MM.1S (cell line): ENCODE data around the gene FYCO1.

ENCODE experiments used
- EZH2 ChIP-seq: fragments of 300-600 bp; sonication (generic); optimal IDR thresholded peaks from 2 replicates; pipeline ENCODE3; 2017; ENCODE audit warnings: low read depth, mild to moderate bottlenecking, antibody characterized with exemption, low read length, mixed read lengths
- EZH2phosphoT487 ChIP-seq: fragments of 300-600 bp; sonication (generic); IDR thresholded peaks from 2 replicates; pipeline ENCODE4 v1.6.1; 2018; ENCODE audit warnings: antibody characterized with exemption, low read length
- TF ChIP-seq, protein P1 (sequence below): fragments of 300-600 bp; sonication (generic); IDR thresholded peaks from 2 replicates; pipeline ENCODE4 v1.5.1; 2016; ENCODE audit warnings: antibody characterized with exemption, low read length, mixed read lengths

DNA sequence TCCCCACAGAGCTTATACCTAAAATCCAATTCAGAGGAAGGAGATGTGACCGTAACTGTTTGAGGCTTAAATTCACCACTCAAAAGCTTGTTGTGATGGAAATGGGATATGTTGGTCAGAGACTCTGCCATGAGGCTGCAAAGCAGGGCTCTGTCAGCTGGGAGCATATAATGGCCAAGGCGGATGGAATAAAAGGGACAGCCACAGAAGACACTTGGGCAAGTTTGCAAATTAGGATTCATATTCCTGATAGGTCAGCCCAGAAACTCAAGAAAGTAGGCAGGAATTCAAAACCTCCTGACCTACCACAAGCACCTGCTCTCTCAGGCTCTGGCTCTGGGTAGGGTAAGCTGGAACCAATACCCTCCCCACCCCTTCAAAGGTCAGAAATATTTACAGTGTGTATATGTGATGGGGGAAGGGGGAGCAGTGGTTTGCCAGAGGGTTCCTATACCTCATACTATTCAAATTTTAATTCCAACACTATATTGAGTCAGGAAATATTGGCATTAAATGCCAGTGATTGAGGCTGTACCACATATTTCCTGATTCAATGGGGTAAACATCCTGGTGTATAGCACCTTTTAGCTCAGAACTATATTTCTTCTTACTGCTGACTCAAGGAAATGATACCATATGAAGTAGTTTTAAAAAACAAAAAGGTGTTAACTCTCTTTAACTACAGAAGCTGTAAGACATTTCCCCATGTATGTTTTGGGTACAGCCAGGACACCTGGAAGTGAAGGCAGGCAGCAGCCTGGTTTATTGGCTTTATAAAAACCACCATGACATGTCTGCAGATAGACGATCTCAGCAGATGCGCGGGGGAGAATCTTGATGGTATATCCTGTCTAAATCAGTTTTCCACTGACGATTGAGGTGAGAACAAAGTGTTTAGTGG lies 19.2 kb downstream of the FYCO1 start:
- TF ChIP-seq, protein P1, sequence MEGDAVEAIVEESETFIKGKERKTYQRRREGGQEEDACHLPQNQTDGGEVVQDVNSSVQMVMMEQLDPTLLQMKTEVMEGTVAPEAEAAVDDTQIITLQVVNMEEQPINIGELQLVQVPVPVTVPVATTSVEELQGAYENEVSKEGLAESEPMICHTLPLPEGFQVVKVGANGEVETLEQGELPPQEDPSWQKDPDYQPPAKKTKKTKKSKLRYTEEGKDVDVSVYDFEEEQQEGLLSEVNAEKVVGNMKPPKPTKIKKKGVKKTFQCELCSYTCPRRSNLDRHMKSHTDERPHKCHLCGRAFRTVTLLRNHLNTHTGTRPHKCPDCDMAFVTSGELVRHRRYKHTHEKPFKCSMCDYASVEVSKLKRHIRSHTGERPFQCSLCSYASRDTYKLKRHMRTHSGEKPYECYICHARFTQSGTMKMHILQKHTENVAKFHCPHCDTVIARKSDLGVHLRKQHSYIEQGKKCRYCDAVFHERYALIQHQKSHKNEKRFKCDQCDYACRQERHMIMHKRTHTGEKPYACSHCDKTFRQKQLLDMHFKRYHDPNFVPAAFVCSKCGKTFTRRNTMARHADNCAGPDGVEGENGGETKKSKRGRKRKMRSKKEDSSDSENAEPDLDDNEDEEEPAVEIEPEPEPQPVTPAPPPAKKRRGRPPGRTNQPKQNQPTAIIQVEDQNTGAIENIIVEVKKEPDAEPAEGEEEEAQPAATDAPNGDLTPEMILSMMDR, result no peak
- TF ChIP-seq EZH2phosphoT487 (no peak), EZH2 (no peak)
